ENCODE measurements around the gene PTPRM.

DNA sequence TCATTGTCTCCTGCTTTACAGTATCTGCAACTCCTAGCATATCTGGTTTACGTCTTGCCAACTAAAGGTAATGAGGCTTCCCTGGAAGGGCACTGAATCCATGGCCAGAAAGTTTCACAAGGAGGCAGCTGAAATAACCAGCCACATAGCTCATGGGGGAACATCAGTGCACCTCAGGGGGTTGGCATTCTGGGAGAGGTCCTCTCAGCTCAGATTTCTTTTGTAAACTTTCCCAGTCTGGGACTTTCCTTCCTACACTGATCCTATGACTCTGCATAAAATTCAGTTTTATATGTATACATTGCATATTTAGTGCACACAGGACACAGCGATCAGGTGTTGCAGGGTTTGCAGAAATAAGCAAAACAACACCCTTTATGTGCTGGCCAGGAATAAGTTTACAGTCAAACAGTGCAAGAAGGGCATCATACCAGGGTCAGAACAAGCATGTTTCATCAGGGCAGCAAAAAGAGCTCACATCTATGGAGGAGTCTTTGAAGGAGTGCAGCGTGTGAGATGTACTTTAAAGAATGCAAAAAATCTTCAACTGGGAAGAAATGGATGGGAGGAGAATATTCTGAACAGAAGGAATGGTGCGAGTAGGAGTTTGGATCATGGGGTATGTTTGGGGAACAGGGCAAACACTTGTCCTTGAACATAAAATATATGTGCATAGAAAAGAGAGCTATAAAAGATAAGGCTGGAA is 801.5 kb downstream of the PTPRM start:
- TF ChIP-seq, protein P1, sequence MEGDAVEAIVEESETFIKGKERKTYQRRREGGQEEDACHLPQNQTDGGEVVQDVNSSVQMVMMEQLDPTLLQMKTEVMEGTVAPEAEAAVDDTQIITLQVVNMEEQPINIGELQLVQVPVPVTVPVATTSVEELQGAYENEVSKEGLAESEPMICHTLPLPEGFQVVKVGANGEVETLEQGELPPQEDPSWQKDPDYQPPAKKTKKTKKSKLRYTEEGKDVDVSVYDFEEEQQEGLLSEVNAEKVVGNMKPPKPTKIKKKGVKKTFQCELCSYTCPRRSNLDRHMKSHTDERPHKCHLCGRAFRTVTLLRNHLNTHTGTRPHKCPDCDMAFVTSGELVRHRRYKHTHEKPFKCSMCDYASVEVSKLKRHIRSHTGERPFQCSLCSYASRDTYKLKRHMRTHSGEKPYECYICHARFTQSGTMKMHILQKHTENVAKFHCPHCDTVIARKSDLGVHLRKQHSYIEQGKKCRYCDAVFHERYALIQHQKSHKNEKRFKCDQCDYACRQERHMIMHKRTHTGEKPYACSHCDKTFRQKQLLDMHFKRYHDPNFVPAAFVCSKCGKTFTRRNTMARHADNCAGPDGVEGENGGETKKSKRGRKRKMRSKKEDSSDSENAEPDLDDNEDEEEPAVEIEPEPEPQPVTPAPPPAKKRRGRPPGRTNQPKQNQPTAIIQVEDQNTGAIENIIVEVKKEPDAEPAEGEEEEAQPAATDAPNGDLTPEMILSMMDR (IDR thresholded peaks at IDR 0.05; ENCODE audit: extremely low read depth in 1 of 2, insufficient read depth in 1 of 2, low read depth in 1 of 2, low read length in 2 of 2): no peak
- TF ChIP-seq GATA2 (IDR thresholded peaks at IDR 0.05; ENCODE audit: insufficient read depth, insufficient read length, low read depth, low read length): no peak
- TF ChIP-seq JUN (IDR thresholded peaks at IDR 0.05; ENCODE audit: borderline replicate concordance, insufficient read depth, insufficient read length, low read depth): no peak
- TF ChIP-seq, protein P2, sequence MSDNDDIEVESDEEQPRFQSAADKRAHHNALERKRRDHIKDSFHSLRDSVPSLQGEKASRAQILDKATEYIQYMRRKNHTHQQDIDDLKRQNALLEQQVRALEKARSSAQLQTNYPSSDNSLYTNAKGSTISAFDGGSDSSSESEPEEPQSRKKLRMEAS (IDR thresholded peaks at IDR 0.05; ENCODE audit: insufficient read depth, insufficient read length): no peak
- no peak for TF ChIP-seq POLR2A (IDR thresholded peaks at IDR 0.05; ENCODE audit: low read depth, low read length)
- no peak for TF ChIP-seq EZH2 (IDR thresholded peaks at IDR 0.05; ENCODE audit: borderline replicate concordance, low read depth, low read length, severe bottlenecking)
- no peak for TF ChIP-seq MYC (IDR thresholded peaks at IDR 0.05; ENCODE audit: low read depth, low read length)
- no peak for TF ChIP-seq FOS (IDR thresholded peaks at IDR 0.05; ENCODE audit: borderline replicate concordance, insufficient read depth, low read length)
- TF ChIP-seq POLR2AphosphoS5 (IDR thresholded peaks at IDR 0.05; ENCODE audit: insufficient read depth, low read depth, low read length): no peak

Data from endothelial cell of umbilical vein (primary cell).